Measurements from ENCODE around the gene SSBP3. TPM values are rescaled to one million over a fixed set of nuclear protein-coding genes. Genes with fewer than 3 reads are reported as not detected.

The SSBP3 gene
- total RNA-seq, 2 experiments from 2014 or later: 62.2 to 63.2 TPM

DNA sequence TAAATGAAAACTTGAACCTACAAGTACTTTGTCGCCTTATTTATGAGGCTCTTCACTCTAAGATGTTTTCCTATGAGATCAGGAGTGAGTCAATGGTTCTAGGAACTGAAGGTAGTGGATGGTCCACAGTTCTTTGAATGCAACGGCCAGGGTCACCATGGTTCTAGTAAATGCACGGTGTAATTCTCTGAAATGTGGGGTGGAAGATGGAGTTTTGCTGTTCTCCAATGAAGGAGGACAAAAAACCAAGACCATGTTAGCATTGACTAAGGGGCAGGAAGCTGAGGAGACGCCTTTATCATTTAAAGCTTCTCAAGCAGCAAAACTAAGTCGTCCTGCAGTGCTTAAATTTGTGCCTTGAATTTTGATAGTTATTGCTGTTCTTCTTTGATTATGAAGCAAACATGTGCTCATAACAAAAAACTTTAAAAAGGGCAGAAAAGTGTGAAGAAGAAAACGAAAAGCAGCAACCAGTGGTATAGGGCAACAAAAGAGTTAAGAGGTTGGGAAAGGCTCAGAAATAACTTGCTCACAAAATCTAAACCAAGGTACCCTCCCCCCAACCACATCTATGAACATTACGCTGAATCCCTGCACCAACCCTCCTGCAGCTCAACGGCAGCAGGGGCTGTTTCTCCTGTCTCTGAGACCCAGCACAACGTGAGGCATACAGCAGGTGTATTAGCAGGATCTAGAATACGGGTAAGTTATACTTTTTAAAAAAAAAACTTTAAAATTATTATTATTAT lies 121.2 kb downstream of the SSBP3 start:
- CTCF ChIA-PET: interaction anchor here (0.7 to 1.2 kb wide), 5 partner anchors 9 to 204 kb away, joined by 3 read pairs; no protein-coding TSS in a partner anchor
- POLR2A ChIA-PET: interaction anchor here (1.0 to 1.3 kb wide), 2 partner anchors 85 to 202 kb away, joined by 6 read pairs; partner anchors contain the start of genes CYB5RL and MRPL37

DNA sequence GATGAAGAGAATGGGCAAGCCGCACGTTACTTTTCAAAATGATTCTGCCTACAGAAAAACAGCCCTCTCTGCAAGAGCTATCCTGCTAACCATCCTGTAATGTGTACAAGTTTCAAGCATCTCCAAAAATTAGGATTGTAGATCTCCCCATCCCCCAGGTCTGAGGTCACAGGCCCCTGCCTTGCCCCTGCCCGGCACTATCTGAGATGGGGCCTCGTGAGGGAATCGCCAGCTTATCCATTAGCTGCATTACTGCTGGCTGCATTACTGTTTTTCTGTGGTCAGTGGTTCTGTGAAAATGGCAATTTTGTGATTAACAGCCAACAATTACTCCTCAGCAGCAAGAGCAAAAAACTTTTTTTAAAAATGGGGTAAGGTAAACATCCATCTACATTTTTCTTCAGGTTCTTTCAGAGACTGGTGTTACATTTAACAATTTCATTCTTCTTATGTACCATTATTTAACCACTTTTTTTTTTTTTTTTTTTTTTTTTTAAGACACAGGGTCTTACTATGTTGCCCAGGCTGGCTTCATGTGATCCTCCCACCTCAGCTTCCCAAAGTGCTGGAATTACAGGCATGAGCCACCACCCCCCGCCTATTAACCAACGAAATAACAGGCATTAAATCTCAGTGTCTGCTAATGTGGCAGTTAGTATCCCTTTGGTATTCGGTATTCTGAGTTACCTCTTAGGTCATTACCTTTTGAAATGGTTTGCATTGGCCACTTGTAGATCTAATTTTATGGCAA lies 122.4 kb downstream of the SSBP3 start:
- ChIA-PET POLR2A (no interaction called here), CTCF (interaction anchor here (0.8 to 1.1 kb wide), 2 partner anchors 9 to 16 kb away, joined by 3 read pairs; no protein-coding TSS in a partner anchor)

DNA sequence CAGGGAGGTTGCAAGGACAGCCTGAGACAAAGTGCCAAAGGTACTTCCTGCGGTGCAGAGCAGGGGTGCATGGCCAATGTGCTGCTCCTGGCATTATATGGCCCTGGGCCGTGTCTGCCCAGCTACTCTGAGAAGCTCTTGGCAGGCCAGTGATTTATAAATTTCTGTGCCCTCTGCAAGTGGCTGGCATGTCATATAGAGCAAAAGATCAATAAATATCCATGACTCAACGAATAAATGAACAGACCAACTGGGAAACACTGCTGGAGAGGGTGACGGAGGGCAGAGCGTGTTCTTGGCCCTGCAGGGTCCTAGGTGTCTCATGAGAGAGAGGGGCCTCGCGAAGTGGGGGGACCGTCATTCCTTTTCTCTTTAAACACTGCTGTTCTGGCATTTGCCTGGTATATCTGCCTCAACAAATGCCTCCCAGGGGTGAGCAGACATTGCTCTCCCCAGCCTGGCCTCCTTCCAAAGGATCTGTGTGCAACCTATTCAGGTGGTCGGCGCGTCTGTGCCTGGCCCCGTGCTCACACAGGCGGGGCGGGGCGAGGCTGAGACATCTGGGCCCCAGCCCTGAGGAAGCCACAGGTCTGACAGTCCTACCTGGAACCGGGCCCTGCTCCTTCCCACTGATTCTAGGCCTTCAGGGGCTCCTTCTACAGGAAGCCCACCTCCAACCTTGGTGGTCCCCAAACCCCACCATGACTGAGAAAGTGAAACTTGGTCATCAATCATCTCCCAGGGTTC lies 123.9 kb downstream of the SSBP3 start:
- CTCF ChIA-PET: no interaction called here
- POLR2A ChIA-PET: no interaction called here

DNA sequence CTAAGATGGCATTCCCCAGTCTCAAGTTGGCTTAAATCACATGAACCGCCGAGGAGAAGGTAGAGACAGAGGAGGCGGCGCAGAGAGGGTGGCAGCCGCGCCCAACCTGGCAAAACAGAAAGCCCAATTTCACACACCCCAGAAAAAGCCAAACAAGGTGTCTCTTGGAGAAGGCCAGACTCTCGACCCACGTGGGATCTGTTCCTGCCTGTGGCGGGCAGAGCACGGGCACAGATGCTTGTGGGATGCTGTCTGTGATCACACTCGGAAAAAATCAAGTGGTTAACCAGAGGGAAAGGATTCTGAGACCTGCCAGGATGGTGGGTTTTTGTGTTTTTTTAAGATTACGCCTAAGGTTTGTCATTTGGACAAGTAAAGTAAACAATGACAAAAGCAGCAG lies 125.5 kb downstream of the SSBP3 start:
- ChIA-PET CTCF (no interaction called here), POLR2A (no interaction called here)

DNA sequence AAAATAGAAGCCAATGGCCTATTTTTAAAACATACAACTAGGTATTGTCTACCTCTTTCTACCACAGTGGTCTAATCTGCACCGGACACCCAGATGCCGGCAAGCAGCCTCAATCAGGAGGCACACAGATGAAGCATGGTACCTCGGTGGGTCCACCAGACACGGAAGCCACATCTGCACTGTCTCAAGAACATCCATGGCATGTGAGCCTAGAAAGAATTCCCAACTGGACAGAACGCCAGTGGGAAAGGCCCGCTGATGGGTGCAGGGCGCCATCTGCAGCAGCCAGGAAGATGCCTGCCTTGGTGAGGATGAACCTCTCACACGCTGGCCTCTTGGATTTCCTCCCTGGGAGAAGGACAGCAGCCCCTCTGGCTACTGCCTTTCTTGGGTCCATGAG lies 126.7 kb downstream of the SSBP3 start:
- ChIA-PET CTCF (no interaction called here), POLR2A (no interaction called here)

DNA sequence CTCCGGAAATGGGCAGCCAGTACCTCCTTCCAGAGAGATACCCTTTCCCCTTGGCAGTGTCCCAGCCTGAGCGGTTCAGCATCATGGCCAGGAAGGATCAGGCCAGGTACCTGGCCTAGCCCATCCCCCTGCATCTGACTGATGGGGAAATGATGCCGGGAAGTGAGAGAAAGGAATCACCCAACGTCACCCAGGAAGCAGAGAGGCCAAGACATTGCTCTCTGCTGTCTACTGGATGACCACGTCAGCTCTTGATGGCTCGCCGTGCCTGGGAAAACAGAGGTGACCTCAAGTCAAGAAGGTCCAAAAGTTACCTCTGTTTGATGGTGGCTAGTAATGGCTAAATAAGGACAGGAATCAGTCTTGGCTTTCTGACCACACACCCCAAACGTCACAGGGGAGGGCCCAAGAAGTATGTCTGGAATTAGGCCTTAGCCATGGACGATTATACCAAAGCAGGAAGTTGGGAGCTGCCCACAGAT lies 127.2 kb downstream of the SSBP3 start:
- POLR2A ChIA-PET: no interaction called here
- CTCF ChIA-PET: interaction anchor here (0.5 to 1.6 kb wide), 2 partner anchors 210 to 310 kb away, joined by 3 to 4 read pairs; no protein-coding TSS in a partner anchor

DNA sequence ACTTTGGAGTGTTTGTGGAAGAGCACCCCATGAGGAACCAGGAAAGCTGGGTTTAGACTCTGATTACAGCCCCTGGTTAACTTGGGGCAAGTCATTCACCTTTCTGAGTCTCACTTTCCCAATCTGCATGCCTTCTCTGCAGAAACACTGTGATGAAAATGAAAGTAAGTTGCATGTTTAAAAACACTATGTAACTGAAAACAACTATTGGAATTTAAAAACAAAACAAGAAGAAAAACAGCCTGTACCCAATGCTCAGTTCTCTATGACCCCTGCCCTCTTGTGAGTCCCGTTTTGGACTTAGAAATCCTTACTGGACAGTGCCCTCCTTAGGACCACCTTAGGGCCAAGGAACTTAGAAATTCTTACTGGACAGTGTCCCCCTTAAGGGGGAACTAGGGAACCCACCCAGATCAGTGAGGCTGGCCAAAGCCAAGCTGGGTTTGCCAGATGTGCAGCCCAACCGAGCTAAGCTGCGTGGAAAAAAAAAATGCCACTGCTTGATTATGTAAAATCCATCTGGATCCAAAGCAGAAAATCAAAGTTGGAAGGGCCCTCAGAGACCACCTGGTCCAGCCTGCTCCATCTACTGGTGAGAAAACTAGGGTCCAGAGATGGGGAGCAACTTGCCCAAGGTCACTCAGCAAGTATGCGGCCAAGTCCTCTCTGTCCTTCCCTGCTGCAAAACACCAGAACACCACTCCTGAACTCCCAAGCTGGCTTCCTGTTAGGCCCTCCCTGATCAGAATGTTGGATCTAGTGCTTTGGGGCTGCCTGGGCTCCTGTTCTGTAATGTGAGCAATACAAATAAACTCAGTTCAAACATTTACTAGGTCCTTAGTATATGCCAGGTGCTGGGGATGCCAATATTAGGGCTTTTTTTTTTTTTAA lies 128.5 kb downstream of the SSBP3 start:
- POLR2A ChIA-PET: no interaction called here
- CTCF ChIA-PET: interaction anchor here (1.6 kb wide), 1 partner anchor 212 kb away, joined by 4 read pairs; no protein-coding TSS in a partner anchor

DNA sequence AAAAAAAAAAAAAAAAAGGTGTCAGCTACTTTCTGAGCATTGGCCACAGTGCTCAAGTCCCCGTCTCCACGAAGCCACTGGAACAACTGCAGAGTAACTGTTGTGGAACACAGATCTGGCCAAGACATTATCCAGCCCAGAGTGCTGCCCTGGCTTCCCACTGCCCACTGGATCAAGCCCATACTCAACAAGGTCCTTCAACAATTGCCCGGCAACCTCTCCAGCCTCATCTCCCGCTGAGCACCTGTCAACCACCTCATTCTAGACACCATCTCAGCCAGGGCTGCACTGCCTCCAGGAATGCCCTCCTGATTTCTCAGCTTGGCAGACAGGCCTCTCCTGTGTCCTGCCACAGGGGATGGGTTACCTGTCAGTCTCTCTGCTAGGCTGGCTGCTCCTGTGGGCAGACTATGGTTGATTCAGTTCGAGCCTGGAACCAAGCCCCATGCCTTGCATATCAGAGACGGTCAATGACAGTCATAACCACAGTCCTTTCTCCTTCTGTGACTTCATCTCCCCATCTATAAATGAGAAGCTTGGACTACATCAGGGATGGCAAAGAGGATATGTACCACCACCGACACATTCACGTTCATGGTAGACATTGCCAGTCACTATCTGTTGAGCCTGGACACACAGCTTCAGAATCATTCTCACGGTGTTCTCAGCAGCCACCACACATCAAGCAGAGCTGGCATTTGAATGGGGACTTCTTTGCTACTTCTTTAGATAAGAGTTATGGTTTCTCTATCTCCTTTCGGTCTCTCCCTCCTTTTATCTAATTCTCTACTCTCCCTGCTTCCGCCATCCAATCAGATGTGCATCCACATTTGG lies 129.4 kb downstream of the SSBP3 start:
- POLR2A ChIA-PET: no interaction called here
- CTCF ChIA-PET: interaction anchor here (0.6 to 1.1 kb wide), 3 partner anchors 8 to 156 kb away, joined by 3 read pairs; no protein-coding TSS in a partner anchor

DNA sequence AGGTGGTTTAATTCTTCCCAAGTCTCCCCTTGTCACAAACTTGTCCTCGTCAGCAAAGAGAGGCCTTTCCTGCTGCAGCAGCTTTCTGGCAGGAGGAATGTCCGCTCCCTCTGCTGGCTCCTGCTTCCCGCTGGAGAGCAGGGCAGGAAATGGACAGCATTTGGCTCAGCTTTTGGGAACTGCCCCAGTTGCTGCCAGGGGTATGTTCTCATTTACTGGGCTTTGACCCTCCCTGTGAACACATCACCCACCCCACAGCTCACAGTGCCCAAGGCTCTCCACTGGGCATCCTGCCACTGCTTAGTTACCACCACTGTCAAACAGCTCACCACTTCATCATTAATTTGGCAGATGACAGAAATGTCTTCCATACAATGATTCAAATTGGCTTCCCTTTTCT lies 130.8 kb downstream of the SSBP3 start:
- ChIA-PET POLR2A (no interaction called here), CTCF (interaction anchor here (1.1 kb wide), 2 partner anchors 8 to 10 kb away, joined by 3 read pairs; no protein-coding TSS in a partner anchor)

DNA sequence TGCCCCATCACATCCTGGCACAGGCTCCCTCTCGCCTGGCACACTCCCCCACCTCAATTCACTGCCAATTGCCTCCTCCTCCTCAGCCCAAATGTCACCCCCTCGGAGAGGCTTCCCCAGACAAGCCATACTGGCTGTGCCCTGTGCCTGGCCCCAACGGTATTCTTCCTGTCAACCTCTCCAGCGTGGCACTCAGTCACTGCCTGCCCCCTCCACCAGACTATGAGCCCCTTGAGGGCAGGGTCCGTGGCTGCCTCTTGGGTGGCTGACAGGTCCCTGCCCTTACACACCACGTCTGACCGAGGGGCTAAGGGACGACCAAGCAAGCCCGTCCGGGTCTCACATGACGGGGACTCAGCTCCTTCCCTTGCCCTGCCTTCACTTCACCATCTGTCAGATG lies 131.3 kb downstream of the SSBP3 start:
- CTCF ChIA-PET: interaction anchor here (1.1 kb wide), 1 partner anchor 9 kb away, joined by 3 read pairs; no protein-coding TSS in a partner anchor

DNA sequence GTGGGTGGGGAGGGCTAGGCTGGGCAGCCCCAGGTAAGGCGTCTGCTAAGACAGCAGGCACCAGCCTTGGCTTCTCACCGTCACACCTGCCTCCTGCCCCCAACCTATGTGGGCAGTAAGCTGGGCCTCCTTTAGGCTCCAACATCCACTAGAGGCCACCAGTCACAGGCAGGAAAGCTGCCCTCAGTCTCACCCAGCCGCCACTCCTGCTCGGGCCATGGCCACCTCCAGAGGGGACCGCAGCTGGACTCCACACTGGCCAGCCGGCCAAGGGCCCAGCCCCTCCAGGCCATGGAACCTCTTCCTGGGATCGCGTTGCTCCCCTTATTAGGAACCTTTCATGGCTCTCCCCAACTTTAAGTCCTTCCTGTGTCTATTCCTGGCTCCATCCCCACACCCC lies 131.7 kb downstream of the SSBP3 start:
- ChIA-PET POLR2A (no interaction called here), CTCF (interaction anchor here (1.1 kb wide), 1 partner anchor 9 kb away, joined by 3 read pairs; no protein-coding TSS in a partner anchor)

More for the DNA sequence above, 131.3 kb downstream of the SSBP3 start:
- POLR2A ChIA-PET: no interaction called here

DNA sequence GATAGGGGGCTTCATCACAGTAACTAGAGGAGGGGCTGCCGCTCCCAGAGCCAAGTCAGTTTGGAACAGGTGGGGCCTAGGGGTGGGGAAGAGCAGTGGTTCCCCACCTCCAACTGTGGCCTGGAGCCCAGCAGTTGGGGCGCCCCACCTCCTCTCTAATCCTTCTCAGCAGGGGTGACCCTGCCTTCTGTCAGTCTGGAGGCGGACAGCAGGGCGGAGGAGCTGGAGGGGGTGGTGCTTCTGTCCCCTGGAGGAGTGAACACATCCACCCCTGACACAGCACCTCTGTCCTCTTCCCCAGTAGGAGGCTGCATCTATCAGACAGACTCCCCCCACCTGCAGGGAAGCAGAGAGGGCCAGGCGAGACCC lies 132.4 kb downstream of the SSBP3 start:
- CTCF ChIA-PET: no interaction called here
- POLR2A ChIA-PET: no interaction called here

DNA sequence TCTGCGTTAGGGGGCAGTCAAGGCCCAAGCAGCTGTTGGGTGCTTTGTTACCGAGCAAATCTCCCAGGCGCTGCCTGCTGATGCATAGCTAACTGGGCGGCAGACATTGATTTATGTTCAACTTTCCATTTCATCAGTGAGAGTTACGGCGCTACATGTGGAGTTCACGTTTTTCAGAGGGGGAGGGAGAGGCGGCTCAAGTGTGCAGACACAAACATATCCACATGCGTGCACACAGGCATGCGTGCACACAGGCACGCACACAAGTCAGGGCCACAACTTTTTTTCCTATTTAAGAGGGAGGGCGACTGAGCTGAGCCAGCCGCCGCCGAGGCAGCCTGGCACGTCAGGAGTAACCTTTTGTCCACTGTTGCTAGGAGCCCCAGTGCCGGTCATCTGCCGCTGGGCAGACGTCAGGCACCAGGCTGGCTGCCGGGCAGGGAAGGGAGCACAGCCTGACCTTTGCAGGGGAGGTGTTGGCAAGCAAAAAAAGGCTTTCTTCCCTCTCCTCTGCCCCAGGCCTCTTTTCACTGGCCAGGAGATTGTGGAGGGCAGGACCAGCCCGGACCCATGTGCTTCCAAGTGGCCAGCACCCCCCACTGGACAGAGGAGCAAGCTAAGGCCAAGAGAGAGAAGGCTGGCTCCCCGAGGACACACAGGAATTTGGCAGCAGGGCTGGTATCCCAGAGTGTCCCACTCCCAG lies 133.0 kb downstream of the SSBP3 start:
- POLR2A ChIA-PET: interaction anchor here (0.6 kb wide), 1 partner anchor 299 kb away, joined by 3 read pairs; no protein-coding TSS in a partner anchor
- CTCF ChIA-PET: no interaction called here

DNA sequence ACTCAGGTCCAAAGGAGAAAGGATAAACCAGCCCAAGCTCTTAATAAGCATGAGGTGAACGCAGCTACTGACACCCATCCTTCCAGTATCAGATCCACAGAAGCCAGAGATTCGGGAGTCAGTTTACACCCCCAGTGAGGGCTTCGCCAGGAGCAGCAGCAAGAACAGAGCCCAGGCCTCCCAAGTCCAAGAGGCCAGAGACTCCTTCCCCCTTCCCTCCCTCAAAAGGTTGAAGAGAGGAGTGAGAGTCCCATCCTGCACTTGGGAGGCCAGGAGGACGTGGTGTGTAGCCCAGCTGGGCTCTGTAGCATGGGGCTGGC lies 133.5 kb downstream of the SSBP3 start:
- CTCF ChIA-PET: no interaction called here
- POLR2A ChIA-PET: interaction anchor here (0.6 kb wide), 1 partner anchor 300 kb away, joined by 3 read pairs; no protein-coding TSS in a partner anchor

DNA sequence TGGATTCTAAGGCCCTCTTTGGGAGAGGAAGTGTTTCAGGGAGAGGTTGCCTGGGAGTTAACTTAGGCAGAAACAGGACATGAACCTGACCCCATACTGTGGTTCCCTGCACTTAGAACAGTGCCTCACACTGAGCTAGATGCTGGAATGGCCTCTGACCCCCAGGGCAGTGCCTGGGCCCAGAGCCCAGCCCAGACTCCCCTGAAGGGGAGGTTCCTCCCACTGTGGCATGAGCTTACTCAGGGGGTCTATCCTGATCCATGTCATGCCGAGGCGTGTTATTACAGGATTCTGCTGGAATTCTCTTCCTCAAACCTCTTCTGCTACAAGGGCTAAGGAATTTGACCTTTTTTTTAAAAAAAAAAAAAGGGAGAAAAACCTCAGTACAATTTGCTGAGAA lies 134.1 kb downstream of the SSBP3 start:
- POLR2A ChIA-PET: no interaction called here
- CTCF ChIA-PET: no interaction called here

DNA sequence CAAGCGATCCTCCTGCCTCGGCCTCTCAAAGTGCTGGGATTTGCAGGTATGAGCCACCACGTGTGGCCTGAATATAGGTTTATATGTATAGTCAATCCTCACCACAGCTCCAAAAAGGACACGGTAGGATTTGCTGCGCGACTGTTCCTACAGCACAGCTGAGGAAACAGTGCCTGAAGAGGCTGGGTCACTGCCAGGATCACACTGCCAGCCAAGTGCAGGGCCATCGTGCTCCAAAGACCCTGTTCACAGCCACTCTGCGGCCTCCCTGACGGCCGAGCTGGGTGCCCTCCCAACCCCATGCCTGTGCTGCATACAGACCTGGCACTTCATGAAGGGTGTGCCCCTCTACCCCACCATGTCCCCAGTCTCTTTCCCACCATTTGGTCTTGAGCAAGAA lies 134.9 kb downstream of the SSBP3 start:
- ChIA-PET POLR2A (interaction anchor here (0.6 kb wide), 1 partner anchor 135 kb away, joined by 4 read pairs; no protein-coding TSS in a partner anchor), CTCF (no interaction called here)

DNA sequence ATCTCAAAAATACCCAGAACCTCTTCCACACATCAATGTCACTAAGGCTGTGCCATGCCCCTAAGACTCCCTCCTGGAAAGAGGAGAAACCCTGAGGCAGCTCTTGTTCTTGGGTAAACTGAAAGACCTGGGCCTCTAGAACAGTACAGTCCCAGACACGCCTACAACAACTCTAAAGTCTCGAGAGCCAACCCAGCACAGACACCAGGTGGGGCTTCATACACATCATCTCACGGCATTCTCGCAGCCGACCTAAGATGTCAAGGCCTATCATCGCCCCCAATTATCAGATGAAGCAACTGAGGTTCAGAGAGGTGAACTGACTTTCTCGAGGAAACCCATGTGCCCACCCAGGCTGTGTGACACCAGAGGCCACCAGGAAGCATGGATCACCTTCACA lies 135.7 kb downstream of the SSBP3 start:
- POLR2A ChIA-PET: no interaction called here
- CTCF ChIA-PET: no interaction called here
